Measurements from ENCODE around the gene MSRB1. TPM values are rescaled to one million over a fixed set of nuclear protein-coding genes. Genes with fewer than 3 reads are reported as not detected.

MSRB1 gene
- total and polyA plus RNA-seq, 2 of the 13 experiments (the other 11 are each of a cell fraction or from before 2014, with no cell fraction given), result 32.1 to 75.4 TPM

DNA sequence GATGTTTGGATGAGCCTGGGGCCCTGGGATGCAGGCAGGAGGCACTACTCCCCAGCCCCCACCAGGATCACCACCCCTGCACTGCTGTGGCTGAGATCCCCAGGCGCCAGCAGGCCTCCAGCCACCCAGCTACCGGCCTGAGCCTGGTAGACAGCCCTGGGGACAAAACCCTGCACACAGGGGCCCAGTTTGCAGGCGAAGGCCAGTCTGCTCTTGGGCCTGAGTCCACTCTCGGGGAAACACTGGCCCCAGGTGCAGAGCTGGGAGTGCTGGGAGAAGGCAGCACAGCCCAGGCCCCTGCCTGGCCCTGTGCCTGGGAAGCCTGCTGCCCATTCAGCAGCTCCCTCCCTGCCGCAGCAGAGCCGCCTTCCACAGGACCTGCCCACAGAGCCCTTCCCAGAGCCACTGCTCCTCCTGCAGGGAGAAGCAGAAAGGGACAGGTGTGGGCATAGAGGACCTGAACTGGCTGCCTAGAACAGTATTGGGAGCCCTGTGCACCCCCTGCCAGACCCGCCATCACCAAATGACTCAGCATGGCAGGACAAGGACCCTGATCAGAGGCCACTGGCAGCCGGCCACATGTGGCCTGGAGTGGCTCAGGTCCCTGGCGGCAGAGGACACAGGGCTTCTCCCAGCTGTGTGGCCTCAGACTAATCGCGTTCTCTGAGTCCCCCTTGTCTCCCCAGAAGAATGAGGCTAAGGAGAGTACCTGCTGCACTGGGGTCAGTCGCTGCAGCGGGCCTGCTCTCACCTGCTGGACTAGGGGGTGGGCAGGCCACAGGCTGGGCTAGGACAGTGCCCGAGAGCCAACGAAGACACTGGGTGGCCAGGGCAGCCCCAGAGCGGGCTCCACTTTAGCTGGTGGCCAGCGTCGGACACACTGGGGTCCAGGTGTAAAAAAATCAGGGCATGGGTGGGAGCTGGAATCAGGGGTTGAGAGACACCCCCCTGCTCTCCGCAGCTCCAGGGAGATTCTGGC is 10.7 kb downstream of the MSRB1 start (continued):
- TF ChIP-seq, protein P1, sequence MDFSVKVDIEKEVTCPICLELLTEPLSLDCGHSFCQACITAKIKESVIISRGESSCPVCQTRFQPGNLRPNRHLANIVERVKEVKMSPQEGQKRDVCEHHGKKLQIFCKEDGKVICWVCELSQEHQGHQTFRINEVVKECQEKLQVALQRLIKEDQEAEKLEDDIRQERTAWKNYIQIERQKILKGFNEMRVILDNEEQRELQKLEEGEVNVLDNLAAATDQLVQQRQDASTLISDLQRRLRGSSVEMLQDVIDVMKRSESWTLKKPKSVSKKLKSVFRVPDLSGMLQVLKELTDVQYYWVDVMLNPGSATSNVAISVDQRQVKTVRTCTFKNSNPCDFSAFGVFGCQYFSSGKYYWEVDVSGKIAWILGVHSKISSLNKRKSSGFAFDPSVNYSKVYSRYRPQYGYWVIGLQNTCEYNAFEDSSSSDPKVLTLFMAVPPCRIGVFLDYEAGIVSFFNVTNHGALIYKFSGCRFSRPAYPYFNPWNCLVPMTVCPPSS (IDR thresholded peaks at IDR 0.05), result no peak
- TF ChIP-seq ZNF614 (CRISPR knock-in tag; IDR thresholded peaks at IDR 0.05; ENCODE audit: borderline replicate concordance) (no peak; the same call in 1 of the 2 replicates), ZNF3 (CRISPR knock-in tag; IDR thresholded peaks at IDR 0.05) (peak; percentile 38; the same call in 1 of the 2 replicates), HNRNPL (IDR thresholded peaks at IDR 0.05; ENCODE audit: low read depth, low read length) (peak; percentile 88), SOX5 (CRISPR knock-in tag; IDR thresholded peaks at IDR 0.05; ENCODE audit: borderline replicate concordance) (no peak), FOXK2 (IDR thresholded peaks at IDR 0.05) (no peak), ZNF615 (CRISPR knock-in tag; IDR thresholded peaks at IDR 0.05; ENCODE audit: borderline replicate concordance) (no peak), PAF1 (CRISPR knock-in tag; IDR thresholded peaks at IDR 0.05) (no peak), ZSCAN29 (CRISPR knock-in tag; conservative IDR thresholded peaks at IDR 0.05) (no peak; the same call in 1 of the 2 replicates), ZNF841 (CRISPR knock-in tag; IDR thresholded peaks at IDR 0.05; ENCODE audit: borderline replicate concordance) (no peak), ZNF34 (CRISPR knock-in tag; IDR thresholded peaks at IDR 0.05; ENCODE audit: borderline replicate concordance) (no peak), ZC3H13 (CRISPR knock-in tag; IDR thresholded peaks at IDR 0.05) (no peak), RELA (CRISPR knock-in tag; IDR thresholded peaks at IDR 0.05) (no peak), ZNF33B (CRISPR knock-in tag; IDR thresholded peaks at IDR 0.05) (no peak)
- TF ChIP-seq, protein P2, sequence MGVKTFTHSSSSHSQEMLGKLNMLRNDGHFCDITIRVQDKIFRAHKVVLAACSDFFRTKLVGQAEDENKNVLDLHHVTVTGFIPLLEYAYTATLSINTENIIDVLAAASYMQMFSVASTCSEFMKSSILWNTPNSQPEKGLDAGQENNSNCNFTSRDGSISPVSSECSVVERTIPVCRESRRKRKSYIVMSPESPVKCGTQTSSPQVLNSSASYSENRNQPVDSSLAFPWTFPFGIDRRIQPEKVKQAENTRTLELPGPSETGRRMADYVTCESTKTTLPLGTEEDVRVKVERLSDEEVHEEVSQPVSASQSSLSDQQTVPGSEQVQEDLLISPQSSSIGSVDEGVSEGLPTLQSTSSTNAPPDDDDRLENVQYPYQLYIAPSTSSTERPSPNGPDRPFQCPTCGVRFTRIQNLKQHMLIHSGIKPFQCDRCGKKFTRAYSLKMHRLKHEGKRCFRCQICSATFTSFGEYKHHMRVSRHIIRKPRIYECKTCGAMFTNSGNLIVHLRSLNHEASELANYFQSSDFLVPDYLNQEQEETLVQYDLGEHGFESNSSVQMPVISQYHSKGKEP (CRISPR knock-in tag; IDR thresholded peaks at IDR 0.05), result no peak
- TF ChIP-seq, protein P3, sequence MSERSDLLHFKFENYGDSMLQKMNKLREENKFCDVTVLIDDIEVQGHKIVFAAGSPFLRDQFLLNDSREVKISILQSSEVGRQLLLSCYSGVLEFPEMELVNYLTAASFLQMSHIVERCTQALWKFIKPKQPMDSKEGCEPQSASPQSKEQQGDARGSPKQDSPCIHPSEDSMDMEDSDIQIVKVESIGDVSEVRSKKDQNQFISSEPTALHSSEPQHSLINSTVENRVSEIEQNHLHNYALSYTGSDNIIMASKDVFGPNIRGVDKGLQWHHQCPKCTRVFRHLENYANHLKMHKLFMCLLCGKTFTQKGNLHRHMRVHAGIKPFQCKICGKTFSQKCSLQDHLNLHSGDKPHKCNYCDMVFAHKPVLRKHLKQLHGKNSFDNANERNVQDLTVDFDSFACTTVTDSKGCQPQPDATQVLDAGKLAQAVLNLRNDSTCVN (CRISPR knock-in tag; IDR thresholded peaks at IDR 0.05; ENCODE audit: borderline replicate concordance), result 0 out of 2 replicates have a peak, but pooled peaks have one; percentile 41
- TF ChIP-seq, protein P4, sequence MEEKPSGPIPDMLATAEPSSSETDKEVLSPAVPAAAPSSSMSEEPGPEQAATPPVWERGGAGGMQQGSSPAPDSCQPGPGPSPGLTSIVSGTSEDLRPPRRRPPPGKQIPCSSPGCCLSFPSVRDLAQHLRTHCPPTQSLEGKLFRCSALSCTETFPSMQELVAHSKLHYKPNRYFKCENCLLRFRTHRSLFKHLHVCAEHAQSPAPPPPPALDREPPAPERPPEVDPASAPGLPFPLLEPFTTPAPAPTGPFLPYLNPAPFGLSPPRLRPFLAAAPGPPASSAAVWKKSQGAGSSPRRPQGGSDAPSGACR (CRISPR knock-in tag; IDR thresholded peaks at IDR 0.05), result peak; percentile 74; the same call in 1 of the 2 replicates
- TF ChIP-seq, protein P5, sequence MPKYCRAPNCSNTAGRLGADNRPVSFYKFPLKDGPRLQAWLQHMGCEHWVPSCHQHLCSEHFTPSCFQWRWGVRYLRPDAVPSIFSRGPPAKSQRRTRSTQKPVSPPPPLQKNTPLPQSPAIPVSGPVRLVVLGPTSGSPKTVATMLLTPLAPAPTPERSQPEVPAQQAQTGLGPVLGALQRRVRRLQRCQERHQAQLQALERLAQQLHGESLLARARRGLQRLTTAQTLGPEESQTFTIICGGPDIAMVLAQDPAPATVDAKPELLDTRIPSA (CRISPR knock-in tag; IDR thresholded peaks at IDR 0.05; ENCODE audit: borderline replicate concordance), result no peak
- TF ChIP-seq, protein P6, sequence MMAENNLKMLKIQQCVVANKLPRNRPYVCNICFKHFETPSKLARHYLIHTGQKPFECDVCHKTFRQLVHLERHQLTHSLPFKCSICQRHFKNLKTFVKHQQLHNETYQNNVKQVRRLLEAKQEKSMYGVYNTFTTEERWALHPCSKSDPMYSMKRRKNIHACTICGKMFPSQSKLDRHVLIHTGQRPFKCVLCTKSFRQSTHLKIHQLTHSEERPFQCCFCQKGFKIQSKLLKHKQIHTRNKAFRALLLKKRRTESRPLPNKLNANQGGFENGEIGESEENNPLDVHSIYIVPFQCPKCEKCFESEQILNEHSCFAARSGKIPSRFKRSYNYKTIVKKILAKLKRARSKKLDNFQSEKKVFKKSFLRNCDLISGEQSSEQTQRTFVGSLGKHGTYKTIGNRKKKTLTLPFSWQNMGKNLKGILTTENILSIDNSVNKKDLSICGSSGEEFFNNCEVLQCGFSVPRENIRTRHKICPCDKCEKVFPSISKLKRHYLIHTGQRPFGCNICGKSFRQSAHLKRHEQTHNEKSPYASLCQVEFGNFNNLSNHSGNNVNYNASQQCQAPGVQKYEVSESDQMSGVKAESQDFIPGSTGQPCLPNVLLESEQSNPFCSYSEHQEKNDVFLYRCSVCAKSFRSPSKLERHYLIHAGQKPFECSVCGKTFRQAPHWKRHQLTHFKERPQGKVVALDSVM (CRISPR knock-in tag; IDR thresholded peaks at IDR 0.05), result peak; percentile 47; the same call in 1 of the 2 replicates

Measured in HepG2 (cell line).